ENCODE data around the gene CTNND1.

Gene CTNND1

GRCh38 chr11:57762235-57762861, 746 bp downstream of the CTNND1 start:
- no peak for DNase-seq (ENCODE audit: insufficient read length, low spot score)
- no peak for FAIRE-seq
- no peak for TF ChIP-seq PAX5 (IDR thresholded peaks at IDR 0.05; ENCODE audit: insufficient read depth, low read length, severe bottlenecking)
- TF ChIP-seq TAF1 (IDR thresholded peaks at IDR 0.05; ENCODE audit: low read depth, low read length): no peak
- TF ChIP-seq SPI1 (IDR thresholded peaks at IDR 0.05; ENCODE audit: low read depth, low read length): no peak
- TF ChIP-seq POU2F2 (IDR thresholded peaks at IDR 0.05; ENCODE audit: low read depth, low read length): no peak
- TF ChIP-seq POLR2AphosphoS5 (IDR thresholded peaks at IDR 0.05; ENCODE audit: low read depth, low read length): no peak

- no peak for DNase-seq (ENCODE audit: insufficient read length, low spot score)
- TF ChIP-seq PAX5 (IDR thresholded peaks at IDR 0.05; ENCODE audit: insufficient read depth, low read length, severe bottlenecking): no peak
- no peak for TF ChIP-seq POU2F2 (IDR thresholded peaks at IDR 0.05; ENCODE audit: low read depth, low read length)
- TF ChIP-seq POLR2AphosphoS5 (IDR thresholded peaks at IDR 0.05; ENCODE audit: low read depth, low read length): no peak
- no peak for FAIRE-seq
Measured at GRCh38 chr11:57763568-57763967, 2.0 kb downstream of the CTNND1 start.

- TF ChIP-seq POLR2A (IDR thresholded peaks at IDR 0.05; ENCODE audit: low read depth, low read length) (no peak), PAX5 (IDR thresholded peaks at IDR 0.05; ENCODE audit: insufficient read depth, low read length, severe bottlenecking) (no peak), TAF1 (IDR thresholded peaks at IDR 0.05; ENCODE audit: low read depth, low read length) (no peak), POU2F2 (IDR thresholded peaks at IDR 0.05; ENCODE audit: low read depth, low read length) (no peak), POLR2AphosphoS5 (IDR thresholded peaks at IDR 0.05; ENCODE audit: low read depth, low read length) (no peak), SPI1 (IDR thresholded peaks at IDR 0.05; ENCODE audit: low read depth, low read length) (no peak)
- FAIRE-seq: no peak
- no peak for DNase-seq (ENCODE audit: insufficient read length, low spot score)
Measured at GRCh38 chr11:57764021-57764420, 2.4 kb downstream of the CTNND1 start.

GRCh38 chr11:57764566-57764965, 3.0 kb downstream of the CTNND1 start:
- TF ChIP-seq PAX5 (IDR thresholded peaks at IDR 0.05; ENCODE audit: insufficient read depth, low read length, severe bottlenecking) (no peak), POU2F2 (IDR thresholded peaks at IDR 0.05; ENCODE audit: low read depth, low read length) (no peak), POLR2A (IDR thresholded peaks at IDR 0.05; ENCODE audit: low read depth, low read length) (no peak), SPI1 (IDR thresholded peaks at IDR 0.05; ENCODE audit: low read depth, low read length) (no peak), POLR2AphosphoS5 (IDR thresholded peaks at IDR 0.05; ENCODE audit: low read depth, low read length) (no peak), TAF1 (IDR thresholded peaks at IDR 0.05; ENCODE audit: low read depth, low read length) (no peak)
- FAIRE-seq: no peak
- DNase-seq (ENCODE audit: insufficient read length, low spot score): no peak

GRCh38 chr11:57764972-57765371, 3.4 kb downstream of the CTNND1 start:
- TF ChIP-seq POU2F2 (IDR thresholded peaks at IDR 0.05; ENCODE audit: low read depth, low read length) (no peak), POLR2AphosphoS5 (IDR thresholded peaks at IDR 0.05; ENCODE audit: low read depth, low read length) (no peak), PAX5 (IDR thresholded peaks at IDR 0.05; ENCODE audit: insufficient read depth, low read length, severe bottlenecking) (no peak), SPI1 (IDR thresholded peaks at IDR 0.05; ENCODE audit: low read depth, low read length) (no peak), TAF1 (IDR thresholded peaks at IDR 0.05; ENCODE audit: low read depth, low read length) (no peak), POLR2A (IDR thresholded peaks at IDR 0.05; ENCODE audit: low read depth, low read length) (no peak)
- DNase-seq (ENCODE audit: insufficient read length, low spot score): no peak
- FAIRE-seq: no peak

- DNase-seq (ENCODE audit: insufficient read length, low spot score) (no peak), FAIRE-seq (no peak)
- no peak for TF ChIP-seq POLR2A (IDR thresholded peaks at IDR 0.05; ENCODE audit: low read depth, low read length)
- no peak for TF ChIP-seq PAX5 (IDR thresholded peaks at IDR 0.05; ENCODE audit: insufficient read depth, low read length, severe bottlenecking)
- TF ChIP-seq POU2F2 (IDR thresholded peaks at IDR 0.05; ENCODE audit: low read depth, low read length): no peak
- TF ChIP-seq POLR2AphosphoS5 (IDR thresholded peaks at IDR 0.05; ENCODE audit: low read depth, low read length): no peak
- no peak for TF ChIP-seq TAF1 (IDR thresholded peaks at IDR 0.05; ENCODE audit: low read depth, low read length)
- TF ChIP-seq SPI1 (IDR thresholded peaks at IDR 0.05; ENCODE audit: low read depth, low read length): no peak
Measured at GRCh38 chr11:57770793-57771192, 9.2 kb downstream of the CTNND1 start.

GRCh38 chr11:57771365-57771764, 9.8 kb downstream of the CTNND1 start:
- no peak for DNase-seq (ENCODE audit: insufficient read length, low spot score)
- FAIRE-seq: no peak
- TF ChIP-seq POLR2AphosphoS5 (IDR thresholded peaks at IDR 0.05; ENCODE audit: low read depth, low read length): no peak
- no peak for TF ChIP-seq PAX5 (IDR thresholded peaks at IDR 0.05; ENCODE audit: insufficient read depth, low read length, severe bottlenecking)
- no peak for TF ChIP-seq POLR2A (IDR thresholded peaks at IDR 0.05; ENCODE audit: low read depth, low read length)
- TF ChIP-seq SPI1 (IDR thresholded peaks at IDR 0.05; ENCODE audit: low read depth, low read length): no peak

- TF ChIP-seq SPI1 (IDR thresholded peaks at IDR 0.05; ENCODE audit: low read depth, low read length) (no peak), POLR2AphosphoS5 (IDR thresholded peaks at IDR 0.05; ENCODE audit: low read depth, low read length) (no peak), POLR2A (IDR thresholded peaks at IDR 0.05; ENCODE audit: low read depth, low read length) (no peak)
- FAIRE-seq (no peak), DNase-seq (ENCODE audit: insufficient read length, low spot score) (no peak)
Measured at GRCh38 chr11:57772562-57772961, 11.0 kb downstream of the CTNND1 start.

GRCh38 chr11:57773026-57773598, 11.5 kb downstream of the CTNND1 start:
- TF ChIP-seq PAX5 (IDR thresholded peaks at IDR 0.05; ENCODE audit: insufficient read depth, low read length, severe bottlenecking) (no peak), POLR2AphosphoS5 (IDR thresholded peaks at IDR 0.05; ENCODE audit: low read depth, low read length) (no peak)
- FAIRE-seq (no peak), DNase-seq (ENCODE audit: insufficient read length, low spot score) (no peak)

GRCh38 chr11:57775491-57775890, 13.9 kb downstream of the CTNND1 start:
- TF ChIP-seq POLR2A (IDR thresholded peaks at IDR 0.05; ENCODE audit: low read depth, low read length) (no peak), POU2F2 (IDR thresholded peaks at IDR 0.05; ENCODE audit: low read depth, low read length) (no peak), PAX5 (IDR thresholded peaks at IDR 0.05; ENCODE audit: insufficient read depth, low read length, severe bottlenecking) (no peak), TAF1 (IDR thresholded peaks at IDR 0.05; ENCODE audit: low read depth, low read length) (no peak), SPI1 (IDR thresholded peaks at IDR 0.05; ENCODE audit: low read depth, low read length) (no peak), POLR2AphosphoS5 (IDR thresholded peaks at IDR 0.05; ENCODE audit: low read depth, low read length) (no peak)
- no peak for FAIRE-seq
- no peak for DNase-seq (ENCODE audit: insufficient read length, low spot score)
